Measurements from ENCODE around the gene AKT1S1.

The AKT1S1 gene

DNA sequence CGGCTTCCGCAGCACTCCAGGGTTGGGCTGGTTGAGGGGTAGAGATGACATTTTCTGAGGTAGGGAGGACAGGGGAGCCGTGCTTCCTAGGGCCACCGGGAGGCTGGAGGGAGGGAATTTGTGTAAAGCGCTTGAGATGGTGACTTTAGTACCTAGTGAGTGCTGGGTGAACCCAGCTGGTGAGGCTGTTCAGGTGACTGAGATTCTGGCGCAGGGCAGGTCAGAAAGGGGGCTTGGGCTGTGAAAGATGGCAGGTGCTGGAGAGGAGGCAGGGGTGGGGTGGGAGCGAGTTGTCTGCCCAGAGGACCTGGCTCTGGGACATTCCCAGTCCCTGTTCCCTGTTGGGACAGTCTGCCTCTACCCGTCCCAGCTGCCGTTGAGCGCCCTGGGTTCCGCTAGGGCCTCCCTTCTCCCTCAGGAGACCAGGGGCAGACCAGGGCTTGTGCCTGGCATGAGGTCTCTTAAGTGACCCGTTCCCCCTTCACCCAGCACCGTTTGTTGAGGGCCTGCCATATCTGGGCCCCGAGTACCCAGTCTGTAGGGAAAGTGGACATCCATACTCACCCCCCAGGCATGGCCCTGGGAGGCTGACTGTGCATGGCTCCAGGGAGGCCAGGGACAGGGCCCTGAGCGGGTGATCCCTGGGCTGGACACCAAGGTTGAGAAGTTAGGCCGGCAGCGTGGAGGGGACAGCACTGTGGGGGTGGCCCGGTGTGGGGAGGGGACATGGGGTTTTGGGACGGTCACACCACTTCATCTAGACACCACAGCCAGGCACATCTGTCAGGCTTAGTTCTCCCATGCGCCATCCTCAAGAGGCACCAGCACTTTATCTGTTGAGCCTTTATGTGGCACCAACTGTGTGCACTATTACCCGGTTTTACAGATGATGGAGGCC, 21.2 kb downstream of the AKT1S1 start:
- no peaks in the 10 kb centered on the region for H3K27me3 ChIP-seq (ENCODE audit: control insufficient read depth, insufficient read depth, low read length)
- peaks cover 66% of the 10 kb centered on the region for H3K36me3 ChIP-seq (ENCODE audit: control insufficient read depth, insufficient read depth, low read length)
- H3K4me1 ChIP-seq (ENCODE audit: control insufficient read depth, insufficient read depth, low read length): peaks cover 13% of the 10 kb centered on the region; the same call in 1 of the 2 replicates
- H3K4me3 ChIP-seq (ENCODE audit: low read depth, low read length): no peak overlapping the region
- no peaks in the 10 kb centered on the region for H3K9me3 ChIP-seq (ENCODE audit: control insufficient read depth, insufficient read depth, low read depth, low read length)
- no peak overlapping the region for H3K27ac ChIP-seq (ENCODE audit: low read depth, low read length)
- no peak overlapping the region for H3K9ac ChIP-seq (ENCODE audit: low read length)

DNA sequence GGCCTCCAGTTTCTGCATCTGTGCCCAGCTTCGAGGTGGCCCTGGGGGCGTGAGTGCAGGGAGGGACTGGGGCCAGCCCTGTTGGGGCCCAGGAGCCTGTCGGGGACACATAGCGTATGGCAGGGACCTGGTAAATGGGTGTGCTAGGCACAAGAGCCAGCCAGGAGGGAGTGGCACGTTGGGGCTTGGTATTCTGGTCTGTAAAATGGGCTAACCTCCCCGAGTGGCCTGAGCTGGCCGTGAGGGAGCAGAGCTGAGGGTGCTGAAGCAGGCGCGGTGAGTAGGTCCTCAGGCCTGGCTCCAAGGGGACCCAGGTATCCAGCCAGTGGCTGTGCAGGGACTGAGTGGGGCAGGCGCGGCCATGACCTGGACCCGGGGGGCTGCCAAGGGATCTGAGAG, 21.9 kb downstream of the AKT1S1 start:
- no peak overlapping the region for H3K4me3 ChIP-seq (ENCODE audit: low read depth, low read length)
- peaks cover 59% of the 10 kb centered on the region for H3K36me3 ChIP-seq (ENCODE audit: control insufficient read depth, insufficient read depth, low read length)
- H3K27me3 ChIP-seq (ENCODE audit: control insufficient read depth, insufficient read depth, low read length): no peaks in the 10 kb centered on the region
- peaks cover 9% of the 10 kb centered on the region; the same call in 1 of the 2 replicates for H3K4me1 ChIP-seq (ENCODE audit: control insufficient read depth, insufficient read depth, low read length)
- no peak overlapping the region for H3K9ac ChIP-seq (ENCODE audit: low read length)
- no peak overlapping the region for H3K27ac ChIP-seq (ENCODE audit: low read depth, low read length)
- H3K9me3 ChIP-seq (ENCODE audit: control insufficient read depth, insufficient read depth, low read depth, low read length): no peaks in the 10 kb centered on the region

DNA sequence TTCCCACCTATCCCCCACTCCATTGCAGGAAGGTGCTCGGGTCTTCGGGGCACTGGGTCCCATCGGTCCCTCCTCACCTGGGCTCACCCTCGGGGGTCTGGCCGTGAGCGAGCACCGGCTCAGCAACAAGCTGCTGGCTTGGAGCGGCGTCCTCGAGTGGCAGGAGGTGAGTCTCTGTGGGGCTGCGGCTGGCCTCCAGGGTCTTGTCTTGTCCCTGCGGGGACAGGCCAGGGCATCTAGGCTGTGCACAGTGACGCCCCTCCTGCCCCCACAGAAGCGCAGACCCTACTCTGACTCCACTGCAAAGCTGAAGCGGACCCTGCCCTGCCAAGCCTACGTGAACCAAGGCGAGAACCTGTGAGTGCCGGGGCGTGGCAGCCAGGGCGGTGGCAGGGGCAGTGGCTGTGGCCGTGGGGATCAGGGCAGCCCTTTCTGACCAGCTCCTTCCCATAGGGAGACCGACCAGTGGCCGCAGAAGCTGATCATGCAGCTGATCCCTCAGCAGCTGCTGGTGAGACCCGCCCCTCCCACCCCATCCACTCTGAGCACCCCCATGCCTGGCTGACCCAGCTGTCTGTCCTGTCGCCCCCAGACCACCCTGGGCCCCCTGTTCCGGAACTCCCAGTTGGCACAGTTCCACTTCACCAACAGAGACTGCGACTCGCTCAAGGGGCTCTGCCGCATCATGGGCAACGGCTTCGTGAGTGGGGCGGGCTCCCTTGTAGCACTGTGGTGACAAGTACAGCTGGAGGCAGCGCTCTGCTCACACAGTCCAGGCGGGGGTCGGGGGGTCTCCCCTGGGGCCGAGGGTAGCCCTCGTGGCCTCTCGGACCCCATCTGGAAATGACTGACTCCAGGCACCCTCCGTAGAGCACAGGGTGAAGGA, 22.5 kb downstream of the AKT1S1 start:
- Histone ChIP-seq H3K36me3 (ENCODE audit: control insufficient read depth, insufficient read depth, low read length) (peaks cover 53% of the 10 kb centered on the region), H3K9ac (ENCODE audit: low read length) (no peak overlapping the region), H3K27me3 (ENCODE audit: control insufficient read depth, insufficient read depth, low read length) (no peaks in the 10 kb centered on the region), H3K4me3 (ENCODE audit: low read depth, low read length) (no peak overlapping the region), H3K27ac (ENCODE audit: low read depth, low read length) (no peak overlapping the region), H3K4me1 (ENCODE audit: control insufficient read depth, insufficient read depth, low read length) (peaks cover 12% of the 10 kb centered on the region; the same call in 1 of the 2 replicates), H3K9me3 (ENCODE audit: control insufficient read depth, insufficient read depth, low read depth, low read length) (no peaks in the 10 kb centered on the region)

DNA sequence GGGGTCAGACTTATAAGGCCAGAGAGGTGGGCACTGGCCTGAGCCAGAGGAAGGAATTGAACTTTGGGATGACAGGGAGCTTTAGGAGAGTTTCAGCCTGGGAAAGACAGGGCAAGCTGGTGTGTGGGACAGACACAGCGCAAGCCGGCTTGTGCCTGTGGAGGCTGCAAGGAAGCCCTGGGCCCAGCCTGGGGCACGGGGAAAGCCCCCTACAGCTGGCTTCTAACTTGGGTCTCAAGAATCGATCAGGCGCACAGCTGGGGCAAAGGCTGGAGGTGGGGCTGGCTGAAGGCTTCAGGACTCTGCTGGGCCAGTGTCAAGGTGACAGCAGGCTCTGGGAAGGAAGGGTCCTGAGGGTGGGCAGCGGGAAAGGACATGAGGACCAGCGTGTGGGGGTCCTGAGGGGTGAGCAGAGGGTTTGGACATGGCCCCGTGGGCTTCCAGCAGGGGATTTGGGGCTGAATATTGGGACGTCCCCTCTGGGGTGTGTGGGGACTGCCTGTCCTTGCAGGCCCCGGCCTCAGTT, 23.2 kb downstream of the AKT1S1 start:
- H3K4me3 ChIP-seq (ENCODE audit: low read depth, low read length): no peak overlapping the region
- H3K27me3 ChIP-seq (ENCODE audit: control insufficient read depth, insufficient read depth, low read length): no peaks in the 10 kb centered on the region
- H3K36me3 ChIP-seq (ENCODE audit: control insufficient read depth, insufficient read depth, low read length): peaks cover 53% of the 10 kb centered on the region
- no peak overlapping the region for H3K9ac ChIP-seq (ENCODE audit: low read length)
- H3K4me1 ChIP-seq (ENCODE audit: control insufficient read depth, insufficient read depth, low read length): peaks cover 12% of the 10 kb centered on the region; the same call in 1 of the 2 replicates
- no peak overlapping the region for H3K27ac ChIP-seq (ENCODE audit: low read depth, low read length)
- H3K9me3 ChIP-seq (ENCODE audit: control insufficient read depth, insufficient read depth, low read depth, low read length): no peaks in the 10 kb centered on the region; the same call in 1 of the 2 replicates

DNA sequence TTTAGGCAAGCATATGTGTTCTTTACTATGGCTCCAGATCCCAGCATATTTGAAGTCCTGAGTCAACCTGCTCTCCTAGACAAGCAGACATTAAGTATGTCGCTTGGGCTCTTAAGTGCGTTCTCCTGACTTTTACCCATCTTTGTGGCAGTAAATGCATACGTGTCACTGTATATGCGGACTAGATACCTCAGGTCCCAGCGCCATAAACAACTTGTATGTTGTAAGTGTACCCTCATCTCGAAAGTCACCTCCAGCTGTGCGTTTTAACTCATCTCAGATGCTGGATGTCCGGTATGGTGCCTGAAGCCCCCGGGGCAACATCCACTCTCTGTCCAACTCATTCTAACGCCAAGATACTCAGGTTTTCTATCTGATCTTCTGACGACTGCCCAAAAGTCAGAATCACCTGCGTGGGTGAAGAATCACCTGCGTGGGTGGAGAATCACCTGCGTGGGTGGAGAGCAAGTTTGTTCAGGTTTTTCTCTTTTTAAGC, 24.5 kb downstream of the AKT1S1 start:
- Histone ChIP-seq H3K36me3 (ENCODE audit: control insufficient read depth, insufficient read depth, low read length) (peaks cover 41% of the 10 kb centered on the region), H3K9ac (ENCODE audit: low read length) (no peak overlapping the region), H3K4me3 (ENCODE audit: low read depth, low read length) (peak overlapping the region; percentile 80), H3K9me3 (ENCODE audit: control insufficient read depth, insufficient read depth, low read depth, low read length) (no peaks in the 10 kb centered on the region; the same call in 1 of the 2 replicates), H3K4me1 (ENCODE audit: control insufficient read depth, insufficient read depth, low read length) (peaks cover 12% of the 10 kb centered on the region; the same call in 1 of the 2 replicates), H3K27ac (ENCODE audit: low read depth, low read length) (no peak overlapping the region), H3K27me3 (ENCODE audit: control insufficient read depth, insufficient read depth, low read length) (no peaks in the 10 kb centered on the region)

DNA sequence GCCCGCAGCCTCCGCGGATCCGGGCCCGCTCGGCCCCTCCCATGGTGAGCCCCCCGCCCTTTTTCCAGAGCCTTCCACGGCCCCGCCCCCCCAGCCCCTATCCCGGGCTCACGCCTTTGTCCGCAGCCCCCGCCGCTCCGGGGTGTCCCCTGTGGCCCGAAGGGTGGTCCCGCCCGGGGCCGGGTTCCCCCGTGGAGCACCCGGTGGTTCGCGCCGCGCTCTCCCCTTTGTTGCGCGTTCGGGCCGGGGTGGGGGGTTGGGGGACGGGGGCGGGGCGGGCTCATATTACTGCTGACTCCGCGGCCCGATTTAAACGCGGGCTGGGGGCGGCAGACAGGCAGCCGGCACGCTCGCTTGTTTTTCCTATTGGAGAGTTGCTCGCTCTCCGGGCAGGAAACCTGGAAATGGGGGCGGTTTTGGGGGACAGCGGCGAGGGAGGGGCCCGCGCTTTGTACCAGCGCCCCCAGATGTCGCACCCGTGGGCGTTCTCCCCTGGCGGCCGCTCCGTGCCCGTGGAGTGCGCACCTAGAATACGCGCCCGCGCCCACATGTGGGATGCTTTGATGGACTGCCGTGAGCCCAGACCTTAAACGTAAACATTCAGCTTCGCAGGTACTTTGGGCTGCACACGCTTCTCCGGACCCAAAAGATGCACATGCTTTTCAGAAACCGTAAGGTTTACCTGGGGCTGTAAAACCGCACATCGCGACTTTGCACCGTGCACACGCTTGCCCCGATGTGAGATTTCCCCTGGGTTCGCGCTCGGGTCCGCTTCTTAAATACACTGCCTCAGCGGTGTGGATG, 25.5 kb downstream of the AKT1S1 start:
- no peaks in the 10 kb centered on the region for H3K27me3 ChIP-seq (ENCODE audit: control insufficient read depth, insufficient read depth, low read length)
- H3K27ac ChIP-seq (ENCODE audit: low read depth, low read length): no peak overlapping the region
- H3K4me1 ChIP-seq (ENCODE audit: control insufficient read depth, insufficient read depth, low read length): peaks cover 12% of the 10 kb centered on the region; the same call in 1 of the 2 replicates
- H3K36me3 ChIP-seq (ENCODE audit: control insufficient read depth, insufficient read depth, low read length): peaks cover 31% of the 10 kb centered on the region
- H3K9me3 ChIP-seq (ENCODE audit: control insufficient read depth, insufficient read depth, low read depth, low read length): no peaks in the 10 kb centered on the region; the same call in 1 of the 2 replicates
- H3K9ac ChIP-seq (ENCODE audit: low read length): peak overlapping the region; percentile 88
- H3K4me3 ChIP-seq (ENCODE audit: low read depth, low read length): peak overlapping the region; percentile 80

DNA sequence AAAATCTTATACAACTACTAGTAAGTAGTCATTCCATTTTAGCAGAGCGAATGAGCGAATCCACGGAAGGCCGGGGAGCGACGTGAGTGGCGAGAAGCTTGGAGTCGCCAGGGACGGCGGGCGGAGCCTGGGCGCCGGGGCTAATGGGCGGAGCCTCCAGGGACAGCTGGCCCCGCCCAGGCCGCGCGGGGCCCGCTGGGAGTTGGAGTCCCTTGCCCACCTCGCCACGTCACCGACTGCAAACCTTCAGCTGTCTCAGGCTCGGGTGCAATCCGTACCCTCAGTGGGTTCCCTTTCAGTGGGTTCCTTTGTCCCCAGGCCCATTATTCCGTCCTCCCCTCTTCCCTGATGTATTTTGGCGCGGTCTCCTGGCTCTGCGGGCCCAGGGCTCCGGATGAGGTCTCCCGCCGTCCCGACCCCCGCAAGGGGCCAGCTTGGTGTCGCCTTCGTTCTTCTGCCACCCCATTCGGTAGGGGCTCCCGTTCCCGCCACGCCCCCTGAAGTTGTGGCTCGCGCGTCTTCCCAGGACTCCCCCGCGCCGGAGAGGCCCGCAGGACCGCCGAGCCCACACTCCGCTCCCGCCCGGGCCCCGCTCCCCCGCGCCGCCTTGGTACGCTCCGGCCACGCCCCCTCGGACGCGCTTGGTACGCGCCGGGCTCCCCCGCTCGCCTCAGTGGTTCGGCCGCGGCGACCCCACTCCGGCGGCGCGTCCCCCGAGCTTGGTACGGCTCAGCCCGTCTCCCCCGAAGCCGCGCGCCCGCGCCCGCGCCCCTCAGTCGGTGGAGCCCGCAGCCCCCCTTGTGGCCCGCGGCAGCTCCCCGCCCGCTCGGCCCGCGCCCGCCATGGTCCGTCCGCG, 26.4 kb downstream of the AKT1S1 start, which contains the start of gene PTOV1:
Gene PTOV1 (plus strand): TSS at position 673 of the 856 bp plus-strand sequence.
- peak within 1 kb of the TSS; percentile 80 for H3K4me3 ChIP-seq (ENCODE audit: low read depth, low read length)
- H3K9me3 ChIP-seq (ENCODE audit: control insufficient read depth, insufficient read depth, low read depth, low read length): no peaks in the 10 kb centered on the region; the same call in 1 of the 2 replicates
- H3K4me1 ChIP-seq (ENCODE audit: control insufficient read depth, insufficient read depth, low read length): peaks cover 12% of the 10 kb centered on the region; the same call in 1 of the 2 replicates
- peak within 1 kb of the TSS; percentile 88 for H3K9ac ChIP-seq (ENCODE audit: low read length)
- peak within 1 kb of the TSS; percentile 95 for H3K27ac ChIP-seq (ENCODE audit: low read depth, low read length)
- no peaks in the 10 kb centered on the region for H3K27me3 ChIP-seq (ENCODE audit: control insufficient read depth, insufficient read depth, low read length)
- peaks cover 22% of the 10 kb centered on the region for H3K36me3 ChIP-seq (ENCODE audit: control insufficient read depth, insufficient read depth, low read length)

DNA sequence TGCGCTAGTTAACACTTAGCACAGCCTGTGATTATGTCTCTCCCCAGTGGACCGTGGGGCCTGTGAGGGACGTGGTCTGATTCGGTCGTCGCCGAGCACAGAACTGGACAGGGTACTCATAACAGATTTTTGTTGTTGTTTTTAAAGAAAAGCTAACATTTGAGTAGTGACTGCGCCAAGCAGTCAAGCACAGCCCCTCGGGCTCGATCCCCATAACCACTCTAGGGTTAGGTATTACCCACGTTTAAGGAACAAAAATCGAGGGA, 27.0 kb downstream of the AKT1S1 start:
- Histone ChIP-seq H3K4me3 (ENCODE audit: low read depth, low read length) (peak overlapping the region; percentile 80), H3K27ac (ENCODE audit: low read depth, low read length) (peak overlapping the region; percentile 95; the same call in 1 of the 2 replicates), H3K36me3 (ENCODE audit: control insufficient read depth, insufficient read depth, low read length) (peaks cover 16% of the 10 kb centered on the region), H3K27me3 (ENCODE audit: control insufficient read depth, insufficient read depth, low read length) (no peaks in the 10 kb centered on the region), H3K9ac (ENCODE audit: low read length) (peak overlapping the region; percentile 88), H3K9me3 (ENCODE audit: control insufficient read depth, insufficient read depth, low read depth, low read length) (no peaks in the 10 kb centered on the region; the same call in 1 of the 2 replicates), H3K4me1 (ENCODE audit: control insufficient read depth, insufficient read depth, low read length) (peaks cover 12% of the 10 kb centered on the region; the same call in 1 of the 2 replicates)

DNA sequence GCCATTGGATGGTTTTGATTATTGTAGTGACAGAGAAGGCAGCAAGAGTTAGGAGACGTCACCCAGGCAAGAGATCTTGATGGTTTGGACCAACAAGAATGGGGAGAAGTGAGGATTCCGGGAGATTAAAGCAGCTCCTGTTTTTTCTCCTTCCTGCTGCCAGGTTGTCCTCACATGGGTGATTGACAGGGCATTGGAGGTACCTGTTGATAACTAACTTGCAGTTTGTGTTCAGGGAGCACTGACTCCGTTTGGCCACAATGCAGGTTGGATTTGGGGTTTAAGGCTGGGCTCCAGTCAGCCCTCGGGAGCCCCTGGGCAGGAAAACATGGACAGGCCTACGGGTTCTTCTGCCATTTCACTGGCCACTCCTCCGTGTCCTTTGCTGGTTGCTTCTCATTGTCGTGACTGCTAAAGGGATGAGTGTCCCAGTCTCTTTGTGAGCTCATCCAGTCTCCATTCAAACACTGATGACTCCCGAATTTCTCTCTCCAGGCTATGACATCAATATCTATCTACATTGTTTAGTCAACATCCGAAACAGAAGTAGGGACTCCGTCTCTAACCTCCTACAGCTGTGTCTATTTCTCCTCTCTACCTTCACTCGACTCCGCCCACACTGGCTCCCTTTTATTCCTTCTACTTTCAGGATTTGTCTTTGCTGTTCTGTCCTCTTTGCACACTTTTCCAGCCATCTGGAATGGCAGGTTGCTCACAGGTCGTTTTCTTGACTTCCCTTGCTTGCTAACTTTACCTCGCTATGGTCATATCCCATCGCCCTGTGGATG, 27.5 kb downstream of the AKT1S1 start:
- Histone ChIP-seq H3K36me3 (ENCODE audit: control insufficient read depth, insufficient read depth, low read length) (peaks cover 12% of the 10 kb centered on the region), H3K9me3 (ENCODE audit: control insufficient read depth, insufficient read depth, low read depth, low read length) (no peaks in the 10 kb centered on the region; the same call in 1 of the 2 replicates), H3K27ac (ENCODE audit: low read depth, low read length) (no peak overlapping the region), H3K27me3 (ENCODE audit: control insufficient read depth, insufficient read depth, low read length) (no peaks in the 10 kb centered on the region), H3K4me1 (ENCODE audit: control insufficient read depth, insufficient read depth, low read length) (peaks cover 12% of the 10 kb centered on the region; the same call in 1 of the 2 replicates), H3K4me3 (ENCODE audit: low read depth, low read length) (peak overlapping the region; percentile 80), H3K9ac (ENCODE audit: low read length) (peak overlapping the region; percentile 88)
